Panc1 (cell line): ENCODE results near the gene GPR15.

Source experiments
- REST ChIP-seq, 2 experiments: IDR thresholded peaks; 2 replicates each; pipeline ENCODE4 v1.6.1; 2011 to 2012; ENCODE audit warnings: low read depth in 2 of 2, control low read depth in 1 of 2, low read length in 1 of 2, mild to moderate bottlenecking in 1 of 2, moderate library complexity in 1 of 2; ENCODE audit not compliant: insufficient read depth in 1 of 2
- TCF7L2 ChIP-seq: IDR thresholded peaks from 2 replicates; pipeline ENCODE4 v1.6.1; 2011; ENCODE audit warnings: mild to moderate bottlenecking, low read depth, low read length, inconsistent platforms
- TF ChIP-seq, protein P1 (sequence below): fragments of 450-650 bp; IDR thresholded peaks from 2 replicates; pipeline ENCODE4 v1.5.1; 2017; ENCODE audit warnings: mild to moderate bottlenecking

DNA sequence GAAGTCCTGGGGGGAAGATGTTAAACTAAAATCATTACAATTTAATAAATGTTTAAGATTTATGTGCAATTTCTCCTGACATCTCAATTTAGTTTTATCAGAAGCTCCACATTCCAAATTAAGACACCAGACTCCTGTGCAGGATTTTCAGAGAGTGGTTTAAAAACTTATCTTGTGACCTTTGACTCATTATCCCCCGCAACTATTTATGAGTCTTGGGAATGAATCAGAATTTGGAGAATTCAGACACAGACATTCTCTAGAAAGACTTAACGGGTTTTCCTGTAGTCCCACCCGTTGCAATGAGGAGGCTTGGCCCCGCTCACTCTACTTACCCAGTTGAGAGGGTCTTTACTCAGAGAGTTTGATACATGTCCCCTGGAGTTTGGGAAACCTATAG lies 27.2 kb upstream of the GPR15 start:
- TF ChIP-seq, protein P1, sequence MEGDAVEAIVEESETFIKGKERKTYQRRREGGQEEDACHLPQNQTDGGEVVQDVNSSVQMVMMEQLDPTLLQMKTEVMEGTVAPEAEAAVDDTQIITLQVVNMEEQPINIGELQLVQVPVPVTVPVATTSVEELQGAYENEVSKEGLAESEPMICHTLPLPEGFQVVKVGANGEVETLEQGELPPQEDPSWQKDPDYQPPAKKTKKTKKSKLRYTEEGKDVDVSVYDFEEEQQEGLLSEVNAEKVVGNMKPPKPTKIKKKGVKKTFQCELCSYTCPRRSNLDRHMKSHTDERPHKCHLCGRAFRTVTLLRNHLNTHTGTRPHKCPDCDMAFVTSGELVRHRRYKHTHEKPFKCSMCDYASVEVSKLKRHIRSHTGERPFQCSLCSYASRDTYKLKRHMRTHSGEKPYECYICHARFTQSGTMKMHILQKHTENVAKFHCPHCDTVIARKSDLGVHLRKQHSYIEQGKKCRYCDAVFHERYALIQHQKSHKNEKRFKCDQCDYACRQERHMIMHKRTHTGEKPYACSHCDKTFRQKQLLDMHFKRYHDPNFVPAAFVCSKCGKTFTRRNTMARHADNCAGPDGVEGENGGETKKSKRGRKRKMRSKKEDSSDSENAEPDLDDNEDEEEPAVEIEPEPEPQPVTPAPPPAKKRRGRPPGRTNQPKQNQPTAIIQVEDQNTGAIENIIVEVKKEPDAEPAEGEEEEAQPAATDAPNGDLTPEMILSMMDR = no peak
- TF ChIP-seq REST (IDR thresholded peaks at IDR 0.05; ENCODE audit: insufficient read depth in 1 of 2, low read depth in 2 of 2, low read length in 1 of 2) = no peak
- TF ChIP-seq TCF7L2 = no peak
